GM19099 (cell line): ENCODE measurements around the gene SERP2.

ENCODE experiments used
- POLR2A ChIP-seq: IDR thresholded peaks from 3 replicates; pipeline ENCODE4 v1.6.1; 2011; ENCODE audit warnings: low read depth; ENCODE audit not compliant: insufficient read length; ENCODE audit errors: extremely low read depth

Gene SERP2

GRCh38 chr13:44368599-44369368, 4.8 kb upstream of the SERP2 start:
- TF ChIP-seq POLR2A: no peak

- TF ChIP-seq POLR2A: no peak
These were observed 2.2 kb upstream of the SERP2 start for GRCh38 chr13:44371421-44371820.

GRCh38 chr13:44373247-44373600, 400 bp upstream of the SERP2 start:
- no peak for TF ChIP-seq POLR2A

- no peak for TF ChIP-seq POLR2A
These were observed 706 bp downstream of the SERP2 start for GRCh38 chr13:44374348-44374712.

- TF ChIP-seq POLR2A: no peak
These were observed 4.7 kb downstream of the SERP2 start for GRCh38 chr13:44378277-44378676.

GRCh38 chr13:44379885-44380284, 6.3 kb downstream of the SERP2 start:
- TF ChIP-seq POLR2A: no peak

GRCh38 chr13:44380404-44381165, 7.0 kb downstream of the SERP2 start:
- TF ChIP-seq POLR2A: no peak

GRCh38 chr13:44382635-44383145, 9.1 kb downstream of the SERP2 start:
- no peak for TF ChIP-seq POLR2A

GRCh38 chr13:44383945-44384344, 10.3 kb downstream of the SERP2 start:
- no peak for TF ChIP-seq POLR2A

- no peak for TF ChIP-seq POLR2A
These were observed 11.2 kb downstream of the SERP2 start for GRCh38 chr13:44384778-44385177.

- no peak for TF ChIP-seq POLR2A
These were observed 11.8 kb downstream of the SERP2 start for GRCh38 chr13:44385401-44385800.

GRCh38 chr13:44385847-44386246, 12.2 kb downstream of the SERP2 start:
- no peak for TF ChIP-seq POLR2A

- TF ChIP-seq POLR2A: no peak
These were observed 13.4 kb downstream of the SERP2 start for GRCh38 chr13:44386913-44387556.

GRCh38 chr13:44388427-44389059, 14.9 kb downstream of the SERP2 start:
- TF ChIP-seq POLR2A: no peak

- no peak for TF ChIP-seq POLR2A
These were observed 15.5 kb downstream of the SERP2 start for GRCh38 chr13:44389060-44389666.
